Heart left ventricle (tissue), 16 donors: ENCODE results near the gene MIPOL1. TPM values are rescaled to one million over a fixed set of nuclear protein-coding genes. Genes with fewer than 3 reads are reported as not detected.
"Not testable (repeated sequence)": the region's sequence is repeated elsewhere in the genome, so short reads cannot be mapped to it uniquely, and the experiment has no call there.

ENCODE experiments used
- ATAC-seq, 4 donors: fragments of 200-7000 bp; cut with Tn5 transposase; one replicate each; pipeline ENCODE4 v1.9.1; 2020 to 2022; ENCODE audit warnings: moderate library complexity in 4 of 4, mild to moderate bottlenecking in 3 of 4, moderate number of reproducible peaks in 1 of 4
- DNase-seq, 5 donors: peaks; one replicate each; pipeline ENCODE4 v3.0.0-alpha.2; 2020
- H3K27ac ChIP-seq, 12 donors: fragments of 200-600 bp; sonication (generic) in 4 of 12; one replicate each; pipeline versions ENCODE4 v1.5.0 to v1.8.0; 2016 to 2022; ENCODE audit warnings: mild to moderate bottlenecking in 2 of 12
- H3K27me3 ChIP-seq, 9 donors: fragments of 200-600 bp; sonication (generic) in 2 of 9; one replicate each; pipeline versions ENCODE4 v1.5.1 to v1.8.0; 2016 to 2022; ENCODE audit warnings: mild to moderate bottlenecking in 3 of 9
- H3K36me3 ChIP-seq, 9 donors: fragments of 200-600 bp; sonication (generic) in 2 of 9; one replicate each; pipeline versions ENCODE4 v1.5.0 to v1.8.0; 2018 to 2022; ENCODE audit warnings: mild to moderate bottlenecking in 2 of 9
- H3K4me1 ChIP-seq, 12 donors: fragments of 200-600 bp; sonication (generic) in 4 of 12; one replicate each; pipeline versions ENCODE4 v1.5.0 to v1.8.0; 2016 to 2022; ENCODE audit warnings: mild to moderate bottlenecking in 3 of 12
- H3K4me3 ChIP-seq, 12 donors: fragments of 200-600 bp; sonication (generic) in 4 of 12; one replicate each; pipeline versions ENCODE4 v1.5.0 to v1.8.0; 2017 to 2022; ENCODE audit warnings: mild to moderate bottlenecking in 9 of 12, moderate library complexity in 4 of 12
- H3K9me3 ChIP-seq, 12 donors: fragments of 200-600 bp; sonication (generic) in 4 of 12; one replicate each; pipeline versions ENCODE4 v1.5.0 to v1.8.0; 2016 to 2022; ENCODE audit warnings: mild to moderate bottlenecking in 1 of 12
- CTCF ChIP-seq, 12 donors: fragments of 200-600 bp; sonication (generic) in 4 of 12; IDR thresholded peaks; one replicate each; pipeline versions ENCODE4 v1.5.0 to v1.8.0; 2018 to 2022; ENCODE audit warnings: antibody characterized with exemption in 12 of 12, mild to moderate bottlenecking in 5 of 12
- POLR2A ChIP-seq, 2 donors: fragments of 450-650 bp; IDR thresholded peaks; one replicate each; pipeline ENCODE4 v1.6.1; 2017; ENCODE audit warnings: antibody characterized with exemption in 2 of 2, mild to moderate bottlenecking in 2 of 2, moderate library complexity in 2 of 2
- WGBS, 4 donors: extraction: QIAGEN DNeasy Blood & Tissue Kit in 2 of 4; methylation state at CpG; one replicate each; pipeline versions ENCODE4 v1.1.5 to v1.1.7; 2013 to 2018; 5-methylcytosine and 5-hydroxymethylcytosine counted together
- intact Hi-C, 10 donors: fragments of 100-400 bp; cut with DNase I; formaldehyde crosslinking; loops; one replicate each; pipeline versions ENCODE4 v1.11.1 to v1.14.2; 2022
- polyA plus RNA-seq, 2 donors: library from polyadenylated mRNA; stranded (reverse); fragments of 200-250 nt; gene quantifications; one replicate each; pipeline ENCODE4 v1.2.3, GENCODE V29; 2013
- total RNA-seq, 9 donors: library from RNA; depleted of rRNA in 2 of 9; stranded (reverse); fragments of >200 nt in 2 of 9; fragmentation: NEBNext Ultra II Directional in 3 of 9; extraction: Animal tissue kit (Norgen Biotek cat#: 25700) in 3 of 9; gene quantifications; one replicate each; pipeline versions ENCODE4 v1.1.0 to v1.2.4, GENCODE V29; 2016 to 2023
- donor health status: ischemic (EF 13 %, LVEDD 7.1; RV severe dilation, severe dysfunction).
- donor health status: healthy with polysubstance abuse.
- donor health status: DM: no; HTN: yes; CAD: no.
- donor health status: DM: no; HTN: no; CAD: no.
- donor health status: ischemic (EF 25% LVEDD 6.9; RV normal size, moderate dysfunction).
- donor health status: ischemic (EF 25% LVEDD 5.7; RV mildly dilated, moderate dysfunction).
- donor health status: healthy.
- donor health status: DM: yes; HTN: yes; CAD: no.
- donor health status: ischemic (EF 35%, LVEDD 5.7; RV mildly dilated, moderate dysfunction).
- donor health status: nonischemic (EF 11% LVEDD 7.7; RV severe dilation, severe dysfunction).
- donor health status: DM: yes; HTN: yes; CAD: no.
- donor health status: PGD.
- donor health status: ischemic (EF 29% LVEDD 5.4; RV normal size, mild dysfunction).
- donor health status: nonischemic (EF 23%, LVEDD 6.1; RV moderate dilation, normal function).

Gene MIPOL1
- total and polyA plus RNA-seq, 11 donors = 0.99 to 7.3 (median 5.0) TPM

- no peaks in the 10 kb centered on the region for H3K4me1 ChIP-seq
- intact Hi-C loops = no loop called here
- DNase-seq (no peak), ATAC-seq (no peak)
- no peaks in the 10 kb centered on the region for H3K36me3 ChIP-seq
- H3K9me3 ChIP-seq = peaks cover 0 to 22% (median 1%) of the 10 kb centered on the region in 12 donors
- no peak overlapping the region for H3K27ac ChIP-seq
- WGBS, 4 donors = 89 to 94% (median 91%) methylated on average over 1 of the region's 1 CpG
- no peaks in the 10 kb centered on the region for H3K27me3 ChIP-seq
- TF ChIP-seq POLR2A (IDR thresholded peaks at IDR 0.05) = no peak
- TF ChIP-seq CTCF (IDR thresholded peaks at IDR 0.05) = no peak
- no peak overlapping the region for H3K4me3 ChIP-seq
Measured at GRCh38 chr14:37551119-37551518, 353.4 kb downstream of the MIPOL1 start.

- H3K27me3 ChIP-seq = no peaks in the 10 kb centered on the region
- no peaks in the 10 kb centered on the region for H3K4me1 ChIP-seq
- 78 to 97% (median 90%) methylated on average over 1 of the region's 1 CpG for WGBS, 4 donors
- H3K27ac ChIP-seq = no peak overlapping the region
- intact Hi-C loops = no loop called here
- no peaks in the 10 kb centered on the region for H3K36me3 ChIP-seq
- no peak for DNase-seq
- TF ChIP-seq POLR2A (IDR thresholded peaks at IDR 0.05) = no peak
- no peak for TF ChIP-seq CTCF (IDR thresholded peaks at IDR 0.05)
- no peak overlapping the region for H3K4me3 ChIP-seq
- H3K9me3 ChIP-seq = peaks cover 0 to 22% (median 1%) of the 10 kb centered on the region in 12 donors
- no peak for ATAC-seq
Measured at GRCh38 chr14:37553935-37554550, 356.3 kb downstream of the MIPOL1 start.

- H3K4me1 ChIP-seq, ATAC-seq, intact Hi-C loops, H3K4me3 ChIP-seq, H3K36me3 ChIP-seq, DNase-seq, H3K27ac ChIP-seq, H3K27me3 ChIP-seq: not testable (repeated sequence)
- H3K9me3 ChIP-seq = peaks cover 0 to 22% (median 1%) of the 10 kb centered on the region in 12 donors
- WGBS, 4 donors = 89 to 94% (median 94%) methylated on average over 7 to 33 of the region's 33 CpGs; no CpG with 5 or more reads in 1 of the 4 donors
Measured at GRCh38 chr14:37555596-37555995, 357.9 kb downstream of the MIPOL1 start.

GRCh38 chr14:37558740-37559139, 361.0 kb downstream of the MIPOL1 start:
- ATAC-seq = no peak
- H3K4me3 ChIP-seq = no peak overlapping the region
- H3K36me3 ChIP-seq = no peaks in the 10 kb centered on the region
- DNase-seq = no peak
- no peak overlapping the region for H3K27ac ChIP-seq
- peaks cover 0 to 3% (median 0%) of the 10 kb centered on the region in 12 donors for H3K9me3 ChIP-seq
- H3K4me1 ChIP-seq = no peaks in the 10 kb centered on the region
- WGBS, 4 donors = 82 to 88% (median 87%) methylated on average over 4 of the region's 4 CpGs
- intact Hi-C loops = no loop called here
- H3K27me3 ChIP-seq = no peaks in the 10 kb centered on the region
- TF ChIP-seq CTCF (IDR thresholded peaks at IDR 0.05) (no peak), POLR2A (IDR thresholded peaks at IDR 0.05) (no peak)

- no peak overlapping the region for H3K4me3 ChIP-seq
- DNase-seq (no peak), ATAC-seq (no peak)
- no peaks in the 10 kb centered on the region for H3K27me3 ChIP-seq
- WGBS, 4 donors = 74 to 80% (median 77%) methylated on average over 6 of the region's 6 CpGs
- intact Hi-C loops = no loop called here
- H3K4me1 ChIP-seq = no peaks in the 10 kb centered on the region
- no peaks in the 10 kb centered on the region for H3K9me3 ChIP-seq
- H3K27ac ChIP-seq = no peak overlapping the region
- TF ChIP-seq CTCF (IDR thresholded peaks at IDR 0.05) (no peak), POLR2A (IDR thresholded peaks at IDR 0.05) (no peak)
- no peaks in the 10 kb centered on the region for H3K36me3 ChIP-seq
Measured at GRCh38 chr14:37559386-37559785, 361.6 kb downstream of the MIPOL1 start.
